Parathyroid adenoma (tissue), 2 donors: ENCODE results near the gene KRT3.
"Not testable (repeated sequence)": the region's sequence is repeated elsewhere in the genome, so short reads cannot be mapped to it uniquely, and the experiment has no call there.

Source experiments
- H2AFZ ChIP-seq: fragments of 300-600 bp; sonication (generic); one replicate; pipeline ENCODE4 v1.7.0; 2017; ENCODE audit warnings: antibody characterized with exemption, mild to moderate bottlenecking
- H3K27ac ChIP-seq: fragments of 300-600 bp; sonication (generic); one replicate; pipeline ENCODE4 v1.7.0; 2017
- H3K27me3 ChIP-seq: fragments of 300-600 bp; sonication (generic); one replicate; pipeline ENCODE4 v1.7.0; 2017; ENCODE audit warnings: low read length; ENCODE audit not compliant: control insufficient read depth, insufficient read depth
- H3K36me3 ChIP-seq: fragments of 300-600 bp; sonication (generic); one replicate; pipeline ENCODE4 v1.7.0; 2017; ENCODE audit warnings: low read length; ENCODE audit not compliant: control insufficient read depth, insufficient read depth
- H3K4me1 ChIP-seq: fragments of 300-600 bp; sonication (generic); one replicate; pipeline ENCODE4 v1.7.0; 2017; ENCODE audit warnings: control low read depth
- H3K4me2 ChIP-seq: fragments of 300-600 bp; sonication (generic); one replicate; pipeline ENCODE4 v1.7.0; 2017; ENCODE audit warnings: low read length
- H3K4me3 ChIP-seq: fragments of 300-600 bp; sonication (generic); one replicate; pipeline ENCODE4 v1.7.0; 2017; ENCODE audit warnings: low read depth, low read length
- H3K79me2 ChIP-seq: fragments of 300-600 bp; sonication (generic); one replicate; pipeline ENCODE4 v1.7.0; 2017; ENCODE audit warnings: control low read depth
- H3K9ac ChIP-seq: fragments of 300-600 bp; sonication (generic); one replicate; pipeline ENCODE4 v1.7.0; 2017; ENCODE audit warnings: mild to moderate bottlenecking
- H3K9me3 ChIP-seq: fragments of 300-600 bp; sonication (generic); one replicate; pipeline ENCODE4 v1.7.0; 2017; ENCODE audit warnings: low read length; ENCODE audit not compliant: control insufficient read depth
- CTCF ChIP-seq: fragments of 300-600 bp; sonication (generic); IDR thresholded peaks from one replicate; pipeline ENCODE4 v1.7.0; 2017; ENCODE audit warnings: antibody characterized with exemption, mild to moderate bottlenecking
- donor health status: primary hyperparathyroidism.

KRT3 gene

GRCh38 chr12:52761802-52762201 lies 34.1 kb downstream of the KRT3 start:
- Histone ChIP-seq H3K79me2 (no peaks in the 10 kb centered on the region), H3K36me3 (no peaks in the 10 kb centered on the region), H3K4me3 (no peak overlapping the region), H3K27ac (no peak overlapping the region), H3K9ac (no peak overlapping the region), H3K27me3 (no peaks in the 10 kb centered on the region), H3K4me1 (no peaks in the 10 kb centered on the region), H3K9me3 (no peaks in the 10 kb centered on the region), H3K4me2 (no peak overlapping the region), H2AFZ (no peak overlapping the region)
- no peak for TF ChIP-seq CTCF

GRCh38 chr12:52761218-52761617 lies 34.7 kb downstream of the KRT3 start:
- H3K36me3 ChIP-seq, H3K27me3 ChIP-seq, H3K4me1 ChIP-seq, H2AFZ ChIP-seq, H3K9me3 ChIP-seq, H3K27ac ChIP-seq, H3K4me3 ChIP-seq, H3K9ac ChIP-seq, H3K79me2 ChIP-seq, H3K4me2 ChIP-seq: not testable (repeated sequence)

GRCh38 chr12:52760623-52761022 lies 35.3 kb downstream of the KRT3 start:
- Histone ChIP-seq H3K4me2 (no peak overlapping the region), H3K9ac (no peak overlapping the region), H3K9me3 (no peaks in the 10 kb centered on the region), H3K4me1 (peaks cover 7% of the 10 kb centered on the region), H3K36me3 (no peaks in the 10 kb centered on the region), H3K27me3 (no peaks in the 10 kb centered on the region), H3K27ac (no peak overlapping the region), H3K4me3 (no peak overlapping the region), H2AFZ (no peak overlapping the region), H3K79me2 (no peaks in the 10 kb centered on the region)
- no peak for TF ChIP-seq CTCF

GRCh38 chr12:52759695-52760094 lies 36.2 kb downstream of the KRT3 start:
- no peaks in the 10 kb centered on the region for H3K9me3 ChIP-seq
- TF ChIP-seq CTCF: no peak
- H3K79me2 ChIP-seq: no peaks in the 10 kb centered on the region
- no peak overlapping the region for H3K4me2 ChIP-seq
- H2AFZ ChIP-seq: no peak overlapping the region
- peaks cover 7% of the 10 kb centered on the region for H3K4me1 ChIP-seq
- H3K9ac ChIP-seq: no peak overlapping the region
- H3K36me3 ChIP-seq: no peaks in the 10 kb centered on the region
- no peaks in the 10 kb centered on the region for H3K27me3 ChIP-seq
- no peak overlapping the region for H3K27ac ChIP-seq
- no peak overlapping the region for H3K4me3 ChIP-seq

- no peaks in the 10 kb centered on the region for H3K27me3 ChIP-seq
- H3K9ac ChIP-seq: no peak overlapping the region
- H3K9me3 ChIP-seq: no peaks in the 10 kb centered on the region
- H3K4me1 ChIP-seq: peaks cover 7% of the 10 kb centered on the region
- no peak overlapping the region for H3K4me2 ChIP-seq
- H3K79me2 ChIP-seq: no peaks in the 10 kb centered on the region
- no peak for TF ChIP-seq CTCF
- no peaks in the 10 kb centered on the region for H3K36me3 ChIP-seq
- no peak overlapping the region for H3K4me3 ChIP-seq
- H3K27ac ChIP-seq: no peak overlapping the region
- no peak overlapping the region for H2AFZ ChIP-seq
Measured at GRCh38 chr12:52759218-52759617, 36.7 kb downstream of the KRT3 start.
